Lower lobe of right lung (tissue), 2 donors: Measurements from ENCODE around the gene CEP350. TPM values are rescaled to one million over a fixed set of nuclear protein-coding genes. Genes with fewer than 3 reads are reported as not detected.

Experiments used
- ATAC-seq, 2 donors: fragments of 200-7000 bp; cut with Tn5 transposase; one replicate each; pipeline ENCODE4 v1.9.1; 2020 to 2022; ENCODE audit warnings: mild to moderate bottlenecking in 2 of 2, moderate library complexity in 2 of 2
- DNase-seq: peaks from one replicate; pipeline ENCODE4 v3.0.0-alpha.2; 2020
- H3K27ac ChIP-seq: fragments of 200-600 bp; one replicate; pipeline ENCODE4 v1.8.0; 2022
- H3K27me3 ChIP-seq: fragments of 200-600 bp; one replicate; pipeline ENCODE4 v1.8.0; 2022; ENCODE audit warnings: low read depth
- H3K36me3 ChIP-seq: fragments of 200-600 bp; one replicate; pipeline ENCODE4 v1.8.0; 2022; ENCODE audit warnings: mild to moderate bottlenecking
- H3K4me1 ChIP-seq: fragments of 200-600 bp; one replicate; pipeline ENCODE4 v1.8.0; 2022
- H3K4me3 ChIP-seq: fragments of 200-600 bp; one replicate; pipeline ENCODE4 v1.8.0; 2022; ENCODE audit warnings: mild to moderate bottlenecking
- H3K9me3 ChIP-seq: fragments of 200-600 bp; one replicate; pipeline ENCODE4 v1.8.0; 2022
- intact Hi-C: fragments of 100-400 bp; cut with DNase I; formaldehyde crosslinking; loops from one replicate; pipeline ENCODE4 v1.11.0; 2022
- total RNA-seq: library from RNA; stranded (reverse); fragmentation: NEBNext Ultra II Directional; extraction: Animal tissue kit (Norgen Biotek cat#: 25700); gene quantifications from one replicate; pipeline ENCODE4 v1.2.1, GENCODE V29; 2021
- TF ChIP-seq, protein P1 (sequence below): fragments of 200-600 bp; IDR thresholded peaks from one replicate; pipeline ENCODE4 v1.8.0; 2022; ENCODE audit warnings: antibody characterized with exemption, mild to moderate bottlenecking
- donor health status: DM: no; HTN: yes; CAD: no; lungs with severe emphysema.

The CEP350 gene
- total RNA-seq, 1 donor from 2014 or later, result 53.2 TPM

DNA sequence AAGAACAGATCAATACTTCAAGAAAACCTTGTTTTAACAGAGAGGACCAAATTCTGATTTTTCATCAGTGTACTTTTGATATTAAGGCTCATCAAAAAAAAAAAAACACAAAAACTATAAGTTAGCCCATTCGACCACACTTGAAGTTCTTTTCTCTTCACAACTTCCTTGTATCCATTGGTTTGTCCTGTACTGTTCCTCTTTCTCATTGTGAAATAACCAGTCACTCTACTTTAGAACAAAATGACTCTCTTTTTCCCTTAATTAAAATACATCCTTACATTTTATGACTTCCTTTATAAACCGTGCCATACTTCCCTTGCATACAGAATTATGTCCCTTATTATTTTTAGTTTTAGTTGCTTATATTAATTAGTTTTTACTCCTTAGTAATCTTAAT, 208.4 kb downstream of the CEP350 start:
- intact Hi-C loops, result no loop called here

More for the DNA sequence above, 208.4 kb downstream of the CEP350 start:
- no peak for DNase-seq
- Histone ChIP-seq H3K36me3 (peaks cover 14% of the 10 kb centered on the region), H3K27me3 (no peaks in the 10 kb centered on the region), H3K4me3 (no peak overlapping the region), H3K4me1 (peaks cover 86% of the 10 kb centered on the region), H3K27ac (no peak overlapping the region), H3K9me3 (no peaks in the 10 kb centered on the region)
- TF ChIP-seq, protein P1, sequence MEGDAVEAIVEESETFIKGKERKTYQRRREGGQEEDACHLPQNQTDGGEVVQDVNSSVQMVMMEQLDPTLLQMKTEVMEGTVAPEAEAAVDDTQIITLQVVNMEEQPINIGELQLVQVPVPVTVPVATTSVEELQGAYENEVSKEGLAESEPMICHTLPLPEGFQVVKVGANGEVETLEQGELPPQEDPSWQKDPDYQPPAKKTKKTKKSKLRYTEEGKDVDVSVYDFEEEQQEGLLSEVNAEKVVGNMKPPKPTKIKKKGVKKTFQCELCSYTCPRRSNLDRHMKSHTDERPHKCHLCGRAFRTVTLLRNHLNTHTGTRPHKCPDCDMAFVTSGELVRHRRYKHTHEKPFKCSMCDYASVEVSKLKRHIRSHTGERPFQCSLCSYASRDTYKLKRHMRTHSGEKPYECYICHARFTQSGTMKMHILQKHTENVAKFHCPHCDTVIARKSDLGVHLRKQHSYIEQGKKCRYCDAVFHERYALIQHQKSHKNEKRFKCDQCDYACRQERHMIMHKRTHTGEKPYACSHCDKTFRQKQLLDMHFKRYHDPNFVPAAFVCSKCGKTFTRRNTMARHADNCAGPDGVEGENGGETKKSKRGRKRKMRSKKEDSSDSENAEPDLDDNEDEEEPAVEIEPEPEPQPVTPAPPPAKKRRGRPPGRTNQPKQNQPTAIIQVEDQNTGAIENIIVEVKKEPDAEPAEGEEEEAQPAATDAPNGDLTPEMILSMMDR, result no peak
- ATAC-seq, result no peak

Other genes starting within 250 kb of the CEP350 start
- gene FAM163A, start 211.5 kb upstream of the CEP350 start, total RNA-seq, result not detected
- gene TOR1AIP2, start 77.0 kb upstream of the CEP350 start, total RNA-seq, result 92.0 TPM
- 67.2 TPM for gene TOR1AIP1, start 72.5 kb upstream of the CEP350 start, total RNA-seq
- gene QSOX1, start 200.1 kb downstream of the CEP350 start, total RNA-seq, result 241 TPM